ENCODE measurements around the gene NDNF. TPM values are rescaled to one million over a fixed set of nuclear protein-coding genes. Genes with fewer than 3 reads are reported as not detected.

NDNF gene
- total and polyA plus RNA-seq, 2 donors (not counting 3 experiments of a cell fraction or from before 2014, with no cell fraction given): not detected

- Histone ChIP-seq H3K79me2 (ENCODE audit: control insufficient read depth, insufficient read depth, low read length) (no peaks in the 10 kb centered on the region), H3K27ac (ENCODE audit: insufficient read depth, low read depth, low read length) (no peak overlapping the region), H3K4me3 (replicated peaks in 1 of 3; ENCODE audit: insufficient read depth in 1 of 3, low read depth in 1 of 3, low read length in 3 of 3) (no peak overlapping the region), H4K20me1 (replicated peaks; ENCODE audit: control insufficient read depth, extremely low read depth, insufficient read depth, low read length) (no peaks in the 10 kb centered on the region), H3K4me2 (ENCODE audit: insufficient read depth, low read length) (no peak overlapping the region), H3K36me3 (ENCODE audit: control insufficient read depth in 2 of 2, extremely low read depth in 1 of 2, insufficient read depth in 2 of 2, low read length in 2 of 2) (no peaks in the 10 kb centered on the region), H2AFZ (ENCODE audit: low read depth, low read length) (no peak overlapping the region), H3K9ac (replicated peaks; ENCODE audit: extremely low read depth, insufficient read depth, low read length) (no peak overlapping the region), H3K4me1 (ENCODE audit: control insufficient read depth, extremely low read depth, insufficient read depth, low read length) (no peaks in the 10 kb centered on the region), H3K9me1 (replicated peaks; ENCODE audit: control insufficient read depth, extremely low read depth, insufficient read depth, low read length) (no peaks in the 10 kb centered on the region), H3K9me3 (replicated peaks; ENCODE audit: control insufficient read depth, insufficient read depth, low read length) (no peaks in the 10 kb centered on the region), H3K27me3 (ENCODE audit: control insufficient read depth in 2 of 2, insufficient read depth in 2 of 2, low read length in 2 of 2) (no peaks in the 10 kb centered on the region)
- ChIA-PET POLR2A (no interaction called here), CTCF (interaction anchor here (1.9 kb wide), 1 partner anchor 945 kb away, joined by 9 read pairs; no protein-coding TSS in a partner anchor)
- no TSS peak for BruUV-seq (replicated peaks)
- DNase-seq (ENCODE audit: low read depth, low spot score): no peak
- TF ChIP-seq MYC (IDR thresholded peaks at IDR 0.05; ENCODE audit: low read depth, low read length): no peak
- TF ChIP-seq EZH2 (IDR thresholded peaks at IDR 0.05; ENCODE audit: borderline replicate concordance, low read depth, low read length, severe bottlenecking): no peak
- TF ChIP-seq GATA2 (IDR thresholded peaks at IDR 0.05; ENCODE audit: insufficient read depth, insufficient read length, low read depth, low read length): no peak
- no peak for TF ChIP-seq POLR2AphosphoS5 (IDR thresholded peaks at IDR 0.05; ENCODE audit: insufficient read depth, low read depth, low read length)
- no peak for TF ChIP-seq MAX (IDR thresholded peaks at IDR 0.05; ENCODE audit: insufficient read depth, insufficient read length)
- no peak for TF ChIP-seq CTCF (IDR thresholded peaks at IDR 0.05; ENCODE audit: extremely low read depth in 1 of 2, insufficient read depth in 1 of 2, low read depth in 1 of 2, low read length in 2 of 2)
- no peak for TF ChIP-seq FOS (IDR thresholded peaks at IDR 0.05; ENCODE audit: borderline replicate concordance, insufficient read depth, low read length)
- no peak for TF ChIP-seq POLR2A (IDR thresholded peaks at IDR 0.05; ENCODE audit: low read depth, low read length)
- TF ChIP-seq JUN (IDR thresholded peaks at IDR 0.05; ENCODE audit: borderline replicate concordance, insufficient read depth, insufficient read length, low read depth): no peak
- dilution Hi-C loops (cut with MboI; ENCODE audit: extremely low pct_ligation_motif_present, low sequenced_read_pairs) (no loop called here), intact Hi-C loops (cut with micrococcal nuclease) (no loop called here)
- no peak for FAIRE-seq
Measured at GRCh38 chr4:121100093-121100775, 27.9 kb upstream of the NDNF start.
